ENCODE results near the gene C4orf50.

The C4orf50 gene

DNA sequence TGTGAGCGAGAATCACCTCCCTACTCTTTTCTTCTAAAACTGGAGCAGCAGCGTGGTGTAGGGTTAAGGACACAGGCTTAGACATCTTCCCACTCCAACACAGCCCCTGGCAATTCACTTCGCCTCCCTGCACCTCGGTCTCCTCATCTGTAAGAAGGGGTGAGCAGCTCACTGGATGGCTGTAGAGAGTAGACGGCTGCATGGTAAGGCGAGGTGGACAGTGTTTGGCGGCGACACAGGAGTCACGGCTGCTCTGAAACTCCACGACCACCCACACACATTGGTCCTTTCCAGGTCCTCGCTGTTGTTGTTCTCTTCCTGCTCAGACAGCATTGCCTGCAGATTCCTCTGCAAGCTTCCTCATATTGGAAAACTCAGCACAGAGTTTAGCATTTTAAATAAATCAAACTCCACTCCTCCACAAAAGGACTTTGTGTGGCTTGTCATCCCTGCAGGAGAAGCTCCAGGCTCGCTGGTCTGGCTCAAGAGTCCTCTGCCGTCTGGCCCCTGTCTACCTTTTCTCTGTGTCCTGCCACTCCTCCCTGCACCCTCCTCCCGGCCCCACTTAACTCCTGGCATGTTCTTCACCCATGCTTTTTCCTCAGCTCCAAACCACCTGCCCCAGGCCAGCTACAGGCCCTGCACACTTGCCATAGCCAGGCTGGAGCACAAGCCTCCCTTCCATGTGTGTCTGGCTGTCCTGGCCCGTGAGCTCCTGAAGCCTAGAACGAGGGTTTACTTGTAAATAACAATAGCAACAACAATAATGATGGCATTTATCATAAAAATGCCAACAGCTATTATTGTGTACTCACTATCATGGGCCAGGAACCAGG, 84.0 kb downstream of the C4orf50 start:
- no peak for DNase-seq (ENCODE audit: low read depth in 1 of 2, low spot score in 1 of 2)
- Histone ChIP-seq H3K27ac (replicated peaks) (no peak overlapping the region), H3K27me3 (ENCODE audit: insufficient read depth, poor library complexity, severe bottlenecking) (no peaks in the 10 kb centered on the region), H3K4me3 (replicated peaks; ENCODE audit: insufficient read depth, low read length) (no peak overlapping the region)
- no peak for TF ChIP-seq SPI1 (IDR thresholded peaks at IDR 0.05; ENCODE audit: borderline replicate concordance, low read depth)
- TF ChIP-seq, protein P1, sequence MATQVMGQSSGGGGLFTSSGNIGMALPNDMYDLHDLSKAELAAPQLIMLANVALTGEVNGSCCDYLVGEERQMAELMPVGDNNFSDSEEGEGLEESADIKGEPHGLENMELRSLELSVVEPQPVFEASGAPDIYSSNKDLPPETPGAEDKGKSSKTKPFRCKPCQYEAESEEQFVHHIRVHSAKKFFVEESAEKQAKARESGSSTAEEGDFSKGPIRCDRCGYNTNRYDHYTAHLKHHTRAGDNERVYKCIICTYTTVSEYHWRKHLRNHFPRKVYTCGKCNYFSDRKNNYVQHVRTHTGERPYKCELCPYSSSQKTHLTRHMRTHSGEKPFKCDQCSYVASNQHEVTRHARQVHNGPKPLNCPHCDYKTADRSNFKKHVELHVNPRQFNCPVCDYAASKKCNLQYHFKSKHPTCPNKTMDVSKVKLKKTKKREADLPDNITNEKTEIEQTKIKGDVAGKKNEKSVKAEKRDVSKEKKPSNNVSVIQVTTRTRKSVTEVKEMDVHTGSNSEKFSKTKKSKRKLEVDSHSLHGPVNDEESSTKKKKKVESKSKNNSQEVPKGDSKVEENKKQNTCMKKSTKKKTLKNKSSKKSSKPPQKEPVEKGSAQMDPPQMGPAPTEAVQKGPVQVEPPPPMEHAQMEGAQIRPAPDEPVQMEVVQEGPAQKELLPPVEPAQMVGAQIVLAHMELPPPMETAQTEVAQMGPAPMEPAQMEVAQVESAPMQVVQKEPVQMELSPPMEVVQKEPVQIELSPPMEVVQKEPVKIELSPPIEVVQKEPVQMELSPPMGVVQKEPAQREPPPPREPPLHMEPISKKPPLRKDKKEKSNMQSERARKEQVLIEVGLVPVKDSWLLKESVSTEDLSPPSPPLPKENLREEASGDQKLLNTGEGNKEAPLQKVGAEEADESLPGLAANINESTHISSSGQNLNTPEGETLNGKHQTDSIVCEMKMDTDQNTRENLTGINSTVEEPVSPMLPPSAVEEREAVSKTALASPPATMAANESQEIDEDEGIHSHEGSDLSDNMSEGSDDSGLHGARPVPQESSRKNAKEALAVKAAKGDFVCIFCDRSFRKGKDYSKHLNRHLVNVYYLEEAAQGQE (IDR thresholded peaks at IDR 0.05; ENCODE audit: insufficient replicate concordance, low read depth), result no peak
- TF ChIP-seq GABPA (IDR thresholded peaks at IDR 0.05; ENCODE audit: low read depth), result no peak
- TF ChIP-seq POLR2AphosphoS5 (IDR thresholded peaks at IDR 0.05; ENCODE audit: low read depth), result no peak
- TF ChIP-seq, protein P2, sequence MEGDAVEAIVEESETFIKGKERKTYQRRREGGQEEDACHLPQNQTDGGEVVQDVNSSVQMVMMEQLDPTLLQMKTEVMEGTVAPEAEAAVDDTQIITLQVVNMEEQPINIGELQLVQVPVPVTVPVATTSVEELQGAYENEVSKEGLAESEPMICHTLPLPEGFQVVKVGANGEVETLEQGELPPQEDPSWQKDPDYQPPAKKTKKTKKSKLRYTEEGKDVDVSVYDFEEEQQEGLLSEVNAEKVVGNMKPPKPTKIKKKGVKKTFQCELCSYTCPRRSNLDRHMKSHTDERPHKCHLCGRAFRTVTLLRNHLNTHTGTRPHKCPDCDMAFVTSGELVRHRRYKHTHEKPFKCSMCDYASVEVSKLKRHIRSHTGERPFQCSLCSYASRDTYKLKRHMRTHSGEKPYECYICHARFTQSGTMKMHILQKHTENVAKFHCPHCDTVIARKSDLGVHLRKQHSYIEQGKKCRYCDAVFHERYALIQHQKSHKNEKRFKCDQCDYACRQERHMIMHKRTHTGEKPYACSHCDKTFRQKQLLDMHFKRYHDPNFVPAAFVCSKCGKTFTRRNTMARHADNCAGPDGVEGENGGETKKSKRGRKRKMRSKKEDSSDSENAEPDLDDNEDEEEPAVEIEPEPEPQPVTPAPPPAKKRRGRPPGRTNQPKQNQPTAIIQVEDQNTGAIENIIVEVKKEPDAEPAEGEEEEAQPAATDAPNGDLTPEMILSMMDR (IDR thresholded peaks at IDR 0.05; ENCODE audit: insufficient read depth, low read length), result no peak

DNA sequence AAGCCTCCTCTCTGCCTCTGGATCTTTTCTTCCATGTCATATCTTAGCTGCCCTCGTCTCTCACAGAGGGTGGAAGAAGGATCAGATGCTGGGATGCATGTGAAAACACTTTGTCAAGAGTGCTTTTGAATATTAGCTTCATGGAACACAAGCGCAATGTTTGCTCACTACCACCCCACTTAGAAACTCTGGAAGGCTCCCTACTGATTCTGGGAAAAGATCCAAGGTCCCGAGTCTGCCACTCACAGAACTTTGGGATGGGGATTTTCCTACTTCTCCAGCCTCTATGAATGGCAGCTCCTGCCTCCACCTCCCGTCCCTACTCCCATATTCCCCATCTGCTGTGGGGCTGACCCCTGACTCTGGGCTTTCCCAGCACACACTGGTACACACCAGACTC, 85.1 kb downstream of the C4orf50 start:
- TF ChIP-seq POLR2AphosphoS5 (IDR thresholded peaks at IDR 0.05; ENCODE audit: low read depth), result no peak
- TF ChIP-seq, protein P1 (IDR thresholded peaks at IDR 0.05; ENCODE audit: insufficient replicate concordance, low read depth), result no peak
- TF ChIP-seq GABPA (IDR thresholded peaks at IDR 0.05; ENCODE audit: low read depth), result no peak
- no peak for TF ChIP-seq SPI1 (IDR thresholded peaks at IDR 0.05; ENCODE audit: borderline replicate concordance, low read depth)
- TF ChIP-seq, protein P2 (IDR thresholded peaks at IDR 0.05; ENCODE audit: insufficient read depth, low read length), result no peak
- H3K4me3 ChIP-seq (replicated peaks; ENCODE audit: insufficient read depth, low read length), result no peak overlapping the region
- H3K27ac ChIP-seq (replicated peaks), result no peak overlapping the region
- H3K27me3 ChIP-seq (ENCODE audit: insufficient read depth, poor library complexity, severe bottlenecking), result no peaks in the 10 kb centered on the region
- DNase-seq (ENCODE audit: low read depth in 1 of 2, low spot score in 1 of 2), result no peak

DNA sequence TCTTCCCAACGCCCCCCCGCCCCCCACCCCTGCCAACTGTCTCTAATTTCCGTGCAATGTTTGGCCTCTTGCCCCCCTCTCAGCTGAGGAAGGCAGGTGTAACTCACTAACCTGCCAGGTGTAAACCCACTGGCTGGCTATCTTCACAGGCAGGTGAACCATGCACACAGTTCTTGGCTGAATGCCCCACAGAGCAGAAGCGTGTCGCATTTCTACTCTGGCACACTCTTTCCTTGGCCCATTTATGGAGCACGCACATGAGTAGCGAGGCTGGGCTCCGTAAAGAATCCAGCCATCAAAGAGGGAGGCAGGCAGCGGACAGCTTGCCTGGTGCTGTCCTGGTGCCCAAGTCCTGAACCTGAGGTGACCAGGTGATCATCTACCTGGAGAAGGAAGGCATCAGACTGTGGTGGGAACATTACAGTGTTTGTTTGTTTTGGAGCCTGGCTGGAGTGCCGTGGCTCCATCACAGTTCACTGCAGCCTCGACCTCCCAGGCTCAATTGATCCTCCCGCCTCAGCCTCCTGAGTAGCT, 86.1 kb downstream of the C4orf50 start:
- Histone ChIP-seq H3K27ac (replicated peaks) (no peak overlapping the region), H3K4me3 (replicated peaks; ENCODE audit: insufficient read depth, low read length) (no peak overlapping the region), H3K27me3 (ENCODE audit: insufficient read depth, poor library complexity, severe bottlenecking) (no peaks in the 10 kb centered on the region)
- DNase-seq (ENCODE audit: low read depth in 1 of 2, low spot score in 1 of 2), result no peak
- TF ChIP-seq, protein P1 (IDR thresholded peaks at IDR 0.05; ENCODE audit: insufficient replicate concordance, low read depth), result no peak
- no peak for TF ChIP-seq SPI1 (IDR thresholded peaks at IDR 0.05; ENCODE audit: borderline replicate concordance, low read depth)
